A673 (cell line): ENCODE data around the gene TNFAIP6.

Experiments
- CTCF ChIP-seq: fragments of 300-800, 200-600 bp; sonication (generic); conservative IDR thresholded peaks from 2 replicates; pipeline ENCODE4 v1.5.1; 2017; ENCODE audit warnings: low read depth, mild to moderate bottlenecking, antibody characterized with exemption, low read length, moderate library complexity, mixed read lengths
- EZH2 ChIP-seq: fragments of 200-600 bp; sonication (generic); IDR thresholded peaks from 2 replicates; pipeline ENCODE4 v1.6.1; 2017; ENCODE audit warnings: borderline replicate concordance, low read depth, mild to moderate bottlenecking, mixed read lengths, antibody characterized with exemption, low read length; ENCODE audit not compliant: poor library complexity, severe bottlenecking

- TF ChIP-seq CTCF (no peak), EZH2 (no peak)
These were observed 51.6 kb downstream of the TNFAIP6 start for GRCh38 chr2:151408788-151409600.
